ENCODE data around the gene VPS9D1.
"Not testable (repeated sequence)": the region's sequence is repeated elsewhere in the genome, so short reads cannot be mapped to it uniquely, and the experiment has no call there.

Gene VPS9D1

GRCh38 chr16:89691986-89692569 lies 28.6 kb downstream of the VPS9D1 start:
- no peak for DNase-seq

DNA sequence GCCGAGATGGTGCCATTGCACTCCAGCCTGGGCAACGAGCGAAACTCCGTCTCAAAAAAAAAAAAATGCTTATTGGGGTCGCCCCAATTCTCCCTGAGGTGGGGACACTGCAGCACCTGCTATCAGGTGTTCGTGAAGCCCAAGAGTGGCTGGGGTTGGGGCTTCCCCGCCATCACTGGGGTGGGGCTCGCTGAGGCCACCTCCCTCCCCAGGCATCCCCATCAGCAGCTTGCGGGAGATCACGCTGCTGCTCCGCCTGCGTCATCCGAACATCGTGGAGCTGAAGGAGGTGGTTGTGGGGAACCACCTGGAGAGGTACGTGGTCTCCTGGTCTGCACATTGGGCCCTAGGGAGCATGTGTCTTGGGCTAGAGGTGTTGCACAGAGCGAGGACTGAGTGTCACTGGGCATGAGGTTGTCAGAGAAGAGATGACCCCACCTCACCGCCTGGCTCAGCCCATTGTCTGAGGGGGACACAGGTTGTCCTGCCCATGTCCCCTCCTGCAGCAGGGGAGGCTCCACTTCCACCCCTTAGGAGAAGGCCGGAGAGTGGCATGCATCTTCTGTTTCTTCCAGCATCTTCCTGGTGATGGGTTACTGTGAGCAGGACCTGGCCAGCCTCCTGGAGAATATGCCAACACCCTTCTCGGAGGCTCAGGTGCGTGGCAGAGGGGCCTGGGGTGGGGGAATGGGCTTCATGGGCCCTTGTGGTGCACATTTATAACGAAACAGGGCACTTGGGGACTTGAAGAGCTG lies 29.3 kb downstream of the VPS9D1 start:
- DNase-seq = no peak

- DNase-seq = no peak
These were observed 30.3 kb downstream of the VPS9D1 start for GRCh38 chr16:89690392-89690901.

DNA sequence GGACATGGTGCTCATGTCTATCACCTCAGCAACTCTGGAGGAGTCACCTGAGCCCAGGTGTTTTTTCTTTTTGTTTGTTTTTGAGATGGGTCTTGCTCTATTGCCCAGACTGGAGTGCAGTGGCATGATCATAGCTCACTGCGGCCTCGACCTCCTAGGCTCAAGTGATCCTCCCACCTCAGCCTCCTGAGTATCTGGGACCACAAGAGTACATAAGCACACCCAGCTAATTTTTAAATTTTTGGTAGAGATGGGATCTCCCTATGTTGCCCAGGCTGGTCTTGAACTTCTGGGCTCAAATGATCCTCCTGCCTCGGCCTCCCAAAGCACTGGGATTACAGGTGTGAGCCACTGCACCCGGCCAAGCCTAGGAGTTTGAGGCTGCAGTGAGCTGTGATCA lies 31.1 kb downstream of the VPS9D1 start:
- DNase-seq = not testable (repeated sequence)

GRCh38 chr16:89689142-89689541 lies 31.6 kb downstream of the VPS9D1 start:
- DNase-seq = no peak

GRCh38 chr16:89688395-89688794 lies 32.3 kb downstream of the VPS9D1 start:
- no peak for DNase-seq

- DNase-seq = peak; percentile 18
These were observed 33.4 kb downstream of the VPS9D1 start for GRCh38 chr16:89687092-89687940.

DNA sequence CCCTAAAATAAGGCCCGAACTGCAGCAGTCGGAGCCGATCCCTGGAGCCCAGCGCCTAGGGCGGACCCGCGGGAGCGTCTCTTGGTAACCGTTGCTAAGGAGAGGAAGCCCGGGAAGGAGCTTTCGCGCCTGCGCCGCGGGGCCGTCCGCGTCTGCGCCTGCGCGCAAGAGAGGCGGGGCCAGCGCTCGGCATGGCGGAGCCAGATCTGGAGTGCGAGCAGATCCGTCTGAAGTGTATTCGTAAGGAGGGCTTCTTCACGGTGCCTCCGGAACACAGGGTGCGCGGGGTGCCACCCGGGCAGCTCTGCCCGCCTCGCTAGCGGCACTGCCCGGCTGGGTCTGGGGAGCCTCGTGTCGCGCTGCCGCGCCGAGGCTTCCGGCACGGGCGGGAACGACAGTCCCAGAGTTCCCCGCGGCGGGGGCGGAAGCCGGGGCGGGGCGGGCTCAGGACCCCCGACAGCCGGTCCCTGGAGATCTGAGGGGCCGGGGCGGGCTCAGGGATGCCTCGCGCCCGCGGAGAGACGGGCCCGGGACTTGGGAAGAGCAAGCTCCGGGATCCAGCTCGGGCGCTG lies 34.1 kb downstream of the VPS9D1 start, which contains the start of gene CDK10:
Gene CDK10 (plus strand): TSS at position 170 of the 572 bp plus-strand sequence. CDS start 22 bp downstream, at position 192.
- DNase-seq = peak; percentile 95

DNA sequence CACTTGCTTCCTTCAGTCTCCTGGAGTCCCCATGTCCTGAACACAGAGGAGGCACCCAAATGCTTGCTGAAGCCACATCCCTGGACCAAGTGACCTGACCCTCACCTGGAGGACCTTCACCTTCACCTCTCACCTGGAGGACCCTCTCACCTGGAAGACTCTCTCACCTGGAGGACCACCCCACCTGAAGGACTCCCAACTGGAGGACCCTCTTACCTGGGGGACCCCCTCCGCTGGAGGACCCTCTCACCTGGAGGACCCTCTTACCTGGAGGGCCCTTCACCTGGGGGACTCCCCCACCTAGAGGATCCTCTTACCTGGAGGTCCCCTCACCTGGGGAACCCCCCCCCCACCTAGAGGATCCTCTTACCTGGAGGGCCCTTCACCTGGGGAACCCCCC lies 34.8 kb downstream of the VPS9D1 start:
- no peak for DNase-seq

- DNase-seq = no peak
These were observed 42.4 kb downstream of the VPS9D1 start for GRCh38 chr16:89678258-89678657.

DNA sequence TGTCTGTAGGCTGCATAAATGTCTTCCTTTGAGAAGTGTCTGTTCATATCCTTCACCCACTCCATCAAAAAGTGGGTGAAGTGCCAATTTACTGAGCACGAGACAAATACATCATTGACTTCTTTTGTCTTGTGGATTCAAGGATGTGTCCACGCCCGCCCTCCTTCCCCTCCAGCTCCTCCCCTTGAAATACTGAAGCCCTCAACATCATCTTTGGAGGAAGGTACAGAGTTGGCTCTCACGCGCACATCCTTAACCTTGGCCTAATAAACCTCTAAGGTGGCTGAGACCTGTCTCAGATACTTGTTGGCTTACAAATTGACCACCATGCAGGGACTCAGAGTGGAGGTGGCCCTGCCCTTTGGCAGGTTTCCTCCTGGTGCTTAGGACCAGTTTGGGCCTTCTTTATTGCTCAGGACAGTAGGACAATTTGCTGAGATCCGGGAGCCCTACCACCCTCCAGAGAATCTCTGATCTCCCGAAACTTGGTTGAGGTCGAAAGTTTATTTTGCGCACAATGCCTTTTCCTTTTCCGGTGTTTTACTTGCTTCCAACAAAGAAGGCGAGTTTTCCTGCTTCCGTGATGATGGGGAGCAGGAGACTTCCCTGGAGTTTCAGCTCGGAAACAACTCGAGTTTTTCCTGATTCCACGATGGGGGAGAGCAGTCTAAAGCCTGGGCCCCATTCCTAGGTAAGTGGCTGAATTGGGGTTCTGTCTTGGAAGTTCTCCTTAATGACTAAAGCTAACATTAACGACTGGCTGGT lies 48.3 kb downstream of the VPS9D1 start:
- DNase-seq = no peak

DNA sequence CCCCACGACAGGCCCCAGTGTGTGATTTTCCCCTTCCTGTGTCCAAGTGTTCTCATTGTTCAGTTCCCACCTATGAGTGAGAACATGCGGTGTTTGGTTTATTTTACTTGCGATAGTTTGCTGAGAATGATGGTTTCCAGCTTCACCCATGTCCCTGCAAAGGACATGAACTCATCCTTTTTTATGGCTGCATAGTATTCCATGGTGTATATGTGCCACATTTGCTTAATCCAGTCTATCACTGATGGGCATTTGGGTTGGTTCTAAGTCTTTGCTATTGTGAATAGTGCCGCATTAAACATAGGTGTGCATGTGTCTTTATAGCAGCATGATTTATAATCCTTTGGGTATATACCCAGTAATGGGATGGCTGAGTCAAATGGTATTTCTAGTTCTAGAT lies 49.1 kb downstream of the VPS9D1 start:
- DNase-seq = not testable (repeated sequence)

DNA sequence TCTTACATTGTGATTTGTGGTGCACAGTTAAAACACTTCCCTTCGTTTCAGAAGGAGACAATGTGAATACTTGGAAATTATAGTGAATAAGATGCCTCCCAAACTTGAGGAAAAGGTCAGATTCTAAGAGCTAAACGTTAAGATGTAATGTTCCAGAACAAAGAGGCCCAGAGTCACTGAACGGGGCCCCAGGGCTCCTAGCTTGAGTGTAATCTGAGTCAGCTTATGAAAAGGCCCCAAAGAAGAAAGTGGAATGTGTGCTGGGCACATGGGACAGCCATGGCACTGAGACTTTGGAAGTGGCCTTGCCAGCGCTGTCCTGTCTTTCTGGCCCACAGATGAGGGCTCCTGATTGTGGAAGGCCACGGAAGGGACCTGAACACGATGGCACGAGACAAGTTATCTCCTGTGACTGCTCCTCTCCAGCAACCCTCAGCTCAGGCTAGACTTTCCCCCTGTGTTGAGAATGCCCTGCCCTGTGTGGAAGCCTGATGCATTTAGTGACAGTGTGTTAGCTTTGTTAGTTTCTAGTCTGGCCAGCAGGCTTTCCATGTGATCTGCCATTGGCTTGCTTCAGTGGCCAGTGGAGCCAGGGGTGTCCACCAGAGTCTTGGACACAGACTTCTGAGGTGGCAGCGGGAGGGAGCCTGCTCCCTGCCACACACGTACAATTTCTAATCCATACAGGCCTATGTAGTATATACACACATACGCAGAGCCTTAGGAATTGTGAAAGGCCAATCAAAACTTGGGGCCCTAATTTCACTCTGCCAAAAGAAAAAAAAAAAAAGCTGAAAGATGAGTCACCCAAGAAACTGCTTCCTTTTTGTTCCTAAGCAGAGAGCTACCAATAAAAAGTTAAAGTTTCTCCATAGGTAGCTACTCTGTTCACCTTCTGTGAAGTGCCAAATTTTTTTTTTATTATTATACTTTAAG lies 49.9 kb downstream of the VPS9D1 start:
- DNase-seq = no peak

GRCh38 chr16:89669755-89670154 lies 50.9 kb downstream of the VPS9D1 start:
- DNase-seq = no peak

DNA sequence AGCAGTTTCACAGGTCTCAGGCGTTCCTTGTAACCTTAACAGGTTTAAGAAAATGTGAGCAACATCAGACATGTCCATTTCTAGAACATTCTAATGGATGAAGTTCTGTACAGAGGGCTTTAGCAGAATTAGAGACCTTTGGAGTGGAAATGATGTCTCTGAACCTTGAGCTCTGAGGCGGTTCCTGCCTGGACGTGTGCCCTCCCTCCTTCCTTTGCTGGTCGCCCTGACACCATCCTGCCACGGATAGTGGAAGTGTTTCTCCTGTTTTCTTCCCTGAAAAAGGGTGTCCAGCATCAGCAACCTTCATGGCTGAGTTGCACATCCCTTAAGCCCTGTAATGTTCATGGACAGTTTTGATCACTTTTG lies 51.9 kb downstream of the VPS9D1 start:
- no peak for DNase-seq

GRCh38 chr16:89667633-89668032 lies 53.1 kb downstream of the VPS9D1 start:
- no peak for DNase-seq

- peak; percentile 40 for DNase-seq
These were observed 53.7 kb downstream of the VPS9D1 start for GRCh38 chr16:89667000-89667399.

GRCh38 chr16:89664238-89664637 lies 56.5 kb downstream of the VPS9D1 start:
- DNase-seq = not testable (repeated sequence)

- DNase-seq = no peak
These were observed 59.5 kb downstream of the VPS9D1 start for GRCh38 chr16:89661215-89661614.

DNA sequence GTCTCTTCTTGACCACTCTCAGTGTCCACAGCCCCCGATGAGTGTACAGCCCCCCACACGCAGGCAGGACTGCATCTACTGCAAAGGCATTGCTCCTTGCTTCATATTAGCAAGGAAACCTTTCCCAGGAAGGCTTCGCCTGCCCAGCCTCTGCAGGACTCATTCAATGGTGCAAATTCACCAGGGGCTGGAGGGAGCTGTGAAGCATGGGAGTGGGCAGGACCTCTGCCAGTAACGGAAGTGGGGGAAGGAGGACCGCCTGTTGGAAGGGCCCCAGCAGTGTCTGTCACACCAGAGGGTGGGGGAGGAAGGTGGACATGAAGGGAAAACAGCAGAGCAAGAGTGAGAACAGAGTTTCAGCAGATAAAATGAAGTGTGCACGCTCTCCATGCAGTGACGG lies 60.6 kb downstream of the VPS9D1 start:
- no peak for DNase-seq

DNA sequence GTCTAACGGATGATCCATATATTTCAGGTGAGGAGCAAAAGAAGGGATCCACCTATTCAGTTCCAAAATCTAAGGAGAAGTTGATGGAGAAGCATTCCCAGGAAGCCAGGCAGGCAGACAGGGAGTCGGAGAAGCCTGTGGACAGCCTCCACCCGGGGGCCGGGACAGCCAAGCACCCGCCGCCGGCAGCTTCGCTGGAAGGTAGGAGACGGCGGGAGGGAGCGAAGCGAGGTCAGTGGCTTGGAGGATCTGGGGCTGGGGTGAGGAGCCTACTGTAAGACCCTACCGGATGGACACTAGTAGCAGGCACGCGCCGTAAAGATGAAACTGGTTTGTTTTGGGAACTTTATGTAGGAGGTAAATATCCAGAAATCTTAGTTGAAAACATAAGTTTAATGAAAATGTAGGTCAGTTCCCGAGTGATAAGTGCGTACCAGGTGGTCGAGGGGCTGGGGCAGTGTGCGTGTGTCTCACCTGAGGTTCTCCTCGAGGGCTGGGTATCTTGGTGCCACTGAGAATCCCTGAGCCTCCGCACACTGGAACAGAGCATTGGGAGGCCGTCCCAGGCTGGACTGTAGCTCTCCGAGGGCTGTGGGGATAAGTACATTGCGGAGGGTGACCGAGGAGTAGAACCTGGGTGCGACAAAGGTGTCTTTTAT lies 62.3 kb downstream of the VPS9D1 start:
- peak; percentile 25 for DNase-seq

Data from activated CD4-positive, alpha-beta T cell treated with anti-CD3 and anti-CD28 coated beads, Interleukin-10, Interleukin-2, amounts not matched to agents 100 ng/mL and 50 ng/mL, durations not matched to agents 16 hours and 8 hours (primary cell).